ENCODE data around the gene RAX2. TPM values are rescaled to one million over a fixed set of nuclear protein-coding genes. Genes with fewer than 3 reads are reported as not detected.

The RAX2 gene
- total and polyA plus RNA-seq, 9 of the 15 experiments (the other 6 are each of a cell fraction or from before 2014, with no cell fraction given) = not detected

- TF ChIP-seq PKNOX1 (IDR thresholded peaks at IDR 0.05) (peak; percentile 53; the same call in 1 of the 2 replicates), ZNF764 (CRISPR knock-in tag; IDR thresholded peaks at IDR 0.05; ENCODE audit: low read depth) (no peak), ZNF174 (CRISPR knock-in tag; IDR thresholded peaks at IDR 0.05) (no peak), HNRNPLL (IDR thresholded peaks at IDR 0.05; ENCODE audit: low read depth, low read length, poor library complexity, severe bottlenecking) (peak; percentile 57), CSDE1 (IDR thresholded peaks at IDR 0.05) (no peak), TEAD2 (tag; IDR thresholded peaks at IDR 0.05) (no peak), ZNF507 (tag; conservative IDR thresholded peaks at IDR 0.05) (no peak), PRPF4 (IDR thresholded peaks at IDR 0.05; ENCODE audit: insufficient read depth, low read depth, low read length, poor library complexity, severe bottlenecking) (no peak), CHD1 (IDR thresholded peaks at IDR 0.05; ENCODE audit: low read length) (no peak), THRAP3 (IDR thresholded peaks at IDR 0.05; ENCODE audit: borderline replicate concordance) (peak; percentile 92; the same call in 1 of the 2 replicates), YY1 (IDR thresholded peaks at IDR 0.05; ENCODE audit: borderline replicate concordance in 1 of 3, control insufficient read depth in 1 of 3, extremely low read depth in 1 of 3, insufficient read depth in 3 of 3, insufficient read length in 1 of 3, insufficient replicate concordance in 2 of 3, low read depth in 1 of 3, low read length in 2 of 3) (peak in 2 of 3 experiments; percentile 76 to 83), PTTG1 (tag; IDR thresholded peaks at IDR 0.05; ENCODE audit: low read depth) (no peak), LEF1 (IDR thresholded peaks at IDR 0.05) (peak; percentile 55), NFIC (IDR thresholded peaks at IDR 0.05) (peak; percentile 65; the same call in 1 of the 2 replicates)
- TF ChIP-seq, protein P1, sequence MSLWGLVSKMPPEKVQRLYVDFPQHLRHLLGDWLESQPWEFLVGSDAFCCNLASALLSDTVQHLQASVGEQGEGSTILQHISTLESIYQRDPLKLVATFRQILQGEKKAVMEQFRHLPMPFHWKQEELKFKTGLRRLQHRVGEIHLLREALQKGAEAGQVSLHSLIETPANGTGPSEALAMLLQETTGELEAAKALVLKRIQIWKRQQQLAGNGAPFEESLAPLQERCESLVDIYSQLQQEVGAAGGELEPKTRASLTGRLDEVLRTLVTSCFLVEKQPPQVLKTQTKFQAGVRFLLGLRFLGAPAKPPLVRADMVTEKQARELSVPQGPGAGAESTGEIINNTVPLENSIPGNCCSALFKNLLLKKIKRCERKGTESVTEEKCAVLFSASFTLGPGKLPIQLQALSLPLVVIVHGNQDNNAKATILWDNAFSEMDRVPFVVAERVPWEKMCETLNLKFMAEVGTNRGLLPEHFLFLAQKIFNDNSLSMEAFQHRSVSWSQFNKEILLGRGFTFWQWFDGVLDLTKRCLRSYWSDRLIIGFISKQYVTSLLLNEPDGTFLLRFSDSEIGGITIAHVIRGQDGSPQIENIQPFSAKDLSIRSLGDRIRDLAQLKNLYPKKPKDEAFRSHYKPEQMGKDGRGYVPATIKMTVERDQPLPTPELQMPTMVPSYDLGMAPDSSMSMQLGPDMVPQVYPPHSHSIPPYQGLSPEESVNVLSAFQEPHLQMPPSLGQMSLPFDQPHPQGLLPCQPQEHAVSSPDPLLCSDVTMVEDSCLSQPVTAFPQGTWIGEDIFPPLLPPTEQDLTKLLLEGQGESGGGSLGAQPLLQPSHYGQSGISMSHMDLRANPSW (CRISPR knock-in tag; IDR thresholded peaks at IDR 0.05) = no peak
- TF ChIP-seq, protein P2, sequence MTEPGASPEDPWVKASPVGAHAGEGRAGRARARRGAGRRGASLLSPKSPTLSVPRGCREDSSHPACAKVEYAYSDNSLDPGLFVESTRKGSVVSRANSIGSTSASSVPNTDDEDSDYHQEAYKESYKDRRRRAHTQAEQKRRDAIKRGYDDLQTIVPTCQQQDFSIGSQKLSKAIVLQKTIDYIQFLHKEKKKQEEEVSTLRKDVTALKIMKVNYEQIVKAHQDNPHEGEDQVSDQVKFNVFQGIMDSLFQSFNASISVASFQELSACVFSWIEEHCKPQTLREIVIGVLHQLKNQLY (CRISPR knock-in tag; conservative IDR thresholded peaks at IDR 0.05) = no peak
- TF ChIP-seq, protein P3, sequence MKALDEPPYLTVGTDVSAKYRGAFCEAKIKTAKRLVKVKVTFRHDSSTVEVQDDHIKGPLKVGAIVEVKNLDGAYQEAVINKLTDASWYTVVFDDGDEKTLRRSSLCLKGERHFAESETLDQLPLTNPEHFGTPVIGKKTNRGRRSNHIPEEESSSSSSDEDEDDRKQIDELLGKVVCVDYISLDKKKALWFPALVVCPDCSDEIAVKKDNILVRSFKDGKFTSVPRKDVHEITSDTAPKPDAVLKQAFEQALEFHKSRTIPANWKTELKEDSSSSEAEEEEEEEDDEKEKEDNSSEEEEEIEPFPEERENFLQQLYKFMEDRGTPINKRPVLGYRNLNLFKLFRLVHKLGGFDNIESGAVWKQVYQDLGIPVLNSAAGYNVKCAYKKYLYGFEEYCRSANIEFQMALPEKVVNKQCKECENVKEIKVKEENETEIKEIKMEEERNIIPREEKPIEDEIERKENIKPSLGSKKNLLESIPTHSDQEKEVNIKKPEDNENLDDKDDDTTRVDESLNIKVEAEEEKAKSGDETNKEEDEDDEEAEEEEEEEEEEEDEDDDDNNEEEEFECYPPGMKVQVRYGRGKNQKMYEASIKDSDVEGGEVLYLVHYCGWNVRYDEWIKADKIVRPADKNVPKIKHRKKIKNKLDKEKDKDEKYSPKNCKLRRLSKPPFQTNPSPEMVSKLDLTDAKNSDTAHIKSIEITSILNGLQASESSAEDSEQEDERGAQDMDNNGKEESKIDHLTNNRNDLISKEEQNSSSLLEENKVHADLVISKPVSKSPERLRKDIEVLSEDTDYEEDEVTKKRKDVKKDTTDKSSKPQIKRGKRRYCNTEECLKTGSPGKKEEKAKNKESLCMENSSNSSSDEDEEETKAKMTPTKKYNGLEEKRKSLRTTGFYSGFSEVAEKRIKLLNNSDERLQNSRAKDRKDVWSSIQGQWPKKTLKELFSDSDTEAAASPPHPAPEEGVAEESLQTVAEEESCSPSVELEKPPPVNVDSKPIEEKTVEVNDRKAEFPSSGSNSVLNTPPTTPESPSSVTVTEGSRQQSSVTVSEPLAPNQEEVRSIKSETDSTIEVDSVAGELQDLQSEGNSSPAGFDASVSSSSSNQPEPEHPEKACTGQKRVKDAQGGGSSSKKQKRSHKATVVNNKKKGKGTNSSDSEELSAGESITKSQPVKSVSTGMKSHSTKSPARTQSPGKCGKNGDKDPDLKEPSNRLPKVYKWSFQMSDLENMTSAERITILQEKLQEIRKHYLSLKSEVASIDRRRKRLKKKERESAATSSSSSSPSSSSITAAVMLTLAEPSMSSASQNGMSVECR (CRISPR knock-in tag; IDR thresholded peaks at IDR 0.05) = no peak
Observed at GRCh38 chr19:3721131-3721886, 50.7 kb downstream of the RAX2 start (continued).

Data from K562 (cell line).